Colonic mucosa (tissue), 4 donors: ENCODE data around the gene KCNK10. TPM values are rescaled to one million over a fixed set of nuclear protein-coding genes. Genes with fewer than 3 reads are reported as not detected.

Source experiments
- DNase-seq: peaks from one replicate; pipeline ENCODE4 v3.0.0-alpha.2; 2020
- H3K27ac ChIP-seq: fragments of 200-600 bp; one replicate; pipeline ENCODE4 v1.8.0; 2021
- H3K27me3 ChIP-seq: fragments of 200-600 bp; one replicate; pipeline ENCODE4 v1.8.0; 2021
- H3K36me3 ChIP-seq: fragments of 200-600 bp; one replicate; pipeline ENCODE4 v1.8.0; 2021
- H3K4me1 ChIP-seq: fragments of 200-600 bp; one replicate; pipeline ENCODE4 v1.8.0; 2021; ENCODE audit warnings: mild to moderate bottlenecking
- H3K4me3 ChIP-seq: fragments of 200-600 bp; one replicate; pipeline ENCODE4 v1.8.0; 2021
- H3K9ac ChIP-seq, 2 donors: one replicate each; pipeline ENCODE4 v1.7.0; 2013; ENCODE audit warnings: control low read depth in 2 of 2, low read depth in 2 of 2, low read length in 2 of 2
- H3K9me3 ChIP-seq: fragments of 200-600 bp; one replicate; pipeline ENCODE4 v1.8.0; 2021
- CTCF ChIP-seq: fragments of 200-600 bp; IDR thresholded peaks from one replicate; pipeline ENCODE4 v1.8.0; 2022; ENCODE audit warnings: antibody characterized with exemption, mild to moderate bottlenecking
- intact Hi-C: fragments of 100-400 bp; cut with DNase I; formaldehyde crosslinking; loops from one replicate; pipeline ENCODE4 v1.14.1; 2022
- total RNA-seq, 2 donors: library from RNA; stranded (reverse); fragmentation: NEBNext Ultra II Directional in 1 of 2; extraction: Animal tissue kit (Norgen Biotek cat#: 25700) in 1 of 2; gene quantifications; one replicate each; pipeline ENCODE4 v1.2.1, GENCODE V29; 2021
- donor health status: healthy.
- donor health status: DM: no; HTN: no; CAD: no.
- donor health status: DM: no; HTN: no; CAD: no.

KCNK10 gene
- total RNA-seq, 2 donors from 2014 or later: 0.74 to 2.1 TPM

GRCh38 chr14:88242446-88242845 lies 80.6 kb downstream of the KCNK10 start:
- Histone ChIP-seq H3K27me3 (no peaks in the 10 kb centered on the region), H3K9me3 (no peaks in the 10 kb centered on the region), H3K9ac (no peak overlapping the region), H3K36me3 (no peaks in the 10 kb centered on the region), H3K4me1 (no peaks in the 10 kb centered on the region), H3K4me3 (no peak overlapping the region), H3K27ac (no peak overlapping the region)
- TF ChIP-seq CTCF: no peak
- no peak for DNase-seq
- intact Hi-C loops: no loop called here

DNA sequence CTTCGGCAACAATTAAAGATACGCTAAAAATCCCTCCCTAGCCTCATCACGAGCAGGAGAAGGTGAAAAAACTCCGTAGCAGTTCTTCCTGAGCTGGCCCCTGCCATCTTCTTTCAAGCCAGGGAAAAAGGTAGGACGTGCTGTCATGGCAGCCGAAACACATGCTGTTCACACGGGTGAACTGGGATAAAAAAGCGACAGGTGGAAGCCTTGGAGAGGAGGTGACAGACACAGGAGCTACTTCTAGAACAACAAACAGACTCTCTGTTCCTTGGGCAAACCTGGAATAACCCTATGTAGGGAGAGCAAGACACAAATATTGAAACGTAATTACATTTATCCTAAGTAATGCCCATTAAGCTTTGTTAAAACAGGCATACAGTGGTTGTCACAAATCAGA lies 81.3 kb downstream of the KCNK10 start:
- Histone ChIP-seq H3K4me3 (no peak overlapping the region), H3K36me3 (no peaks in the 10 kb centered on the region), H3K9me3 (no peaks in the 10 kb centered on the region), H3K4me1 (no peaks in the 10 kb centered on the region), H3K27me3 (no peaks in the 10 kb centered on the region), H3K27ac (no peak overlapping the region), H3K9ac (no peak overlapping the region)
- intact Hi-C loops: no loop called here
- no peak for TF ChIP-seq CTCF
- DNase-seq: no peak

DNA sequence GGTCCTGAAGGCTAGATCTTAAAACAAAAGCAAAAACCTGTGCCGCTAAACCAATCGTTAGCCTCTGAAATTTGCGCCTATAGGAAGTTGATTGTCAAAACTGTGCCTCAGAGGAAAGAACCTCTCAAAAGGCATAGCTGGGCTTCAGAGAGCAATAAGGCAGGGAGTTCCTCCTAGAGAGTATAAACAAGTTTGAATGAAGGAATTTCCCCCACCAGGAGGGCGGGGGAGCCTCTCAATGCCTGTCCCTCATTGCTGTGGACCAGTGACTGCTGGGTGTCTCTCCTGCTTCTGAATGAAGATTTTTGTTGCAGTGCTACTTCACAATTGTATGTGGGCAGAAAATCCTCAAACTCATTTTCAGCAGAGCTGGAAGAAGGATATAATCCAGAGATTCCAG lies 88.6 kb downstream of the KCNK10 start:
- intact Hi-C loops: no loop called here
- DNase-seq: no peak
- H3K27me3 ChIP-seq: no peaks in the 10 kb centered on the region
- H3K36me3 ChIP-seq: no peaks in the 10 kb centered on the region
- H3K4me1 ChIP-seq: no peaks in the 10 kb centered on the region
- no peak overlapping the region for H3K27ac ChIP-seq
- no peak for TF ChIP-seq CTCF
- H3K4me3 ChIP-seq: no peak overlapping the region
- no peak overlapping the region for H3K9ac ChIP-seq
- H3K9me3 ChIP-seq: no peaks in the 10 kb centered on the region

- Histone ChIP-seq H3K27me3 (no peaks in the 10 kb centered on the region), H3K27ac (no peak overlapping the region), H3K9me3 (no peaks in the 10 kb centered on the region), H3K9ac (no peak overlapping the region), H3K36me3 (no peaks in the 10 kb centered on the region), H3K4me3 (no peak overlapping the region), H3K4me1 (no peaks in the 10 kb centered on the region)
- no peak for TF ChIP-seq CTCF
- peak; percentile 38 for DNase-seq
- intact Hi-C loops: no loop called here
Observed at GRCh38 chr14:88233915-88234314, 89.2 kb downstream of the KCNK10 start.

GRCh38 chr14:88232771-88233170 lies 90.3 kb downstream of the KCNK10 start:
- intact Hi-C loops: no loop called here
- no peaks in the 10 kb centered on the region for H3K4me1 ChIP-seq
- H3K4me3 ChIP-seq: no peak overlapping the region
- H3K27me3 ChIP-seq: no peaks in the 10 kb centered on the region
- no peaks in the 10 kb centered on the region for H3K9me3 ChIP-seq
- DNase-seq: no peak
- no peak overlapping the region for H3K27ac ChIP-seq
- no peak for TF ChIP-seq CTCF
- H3K36me3 ChIP-seq: no peaks in the 10 kb centered on the region
- no peak overlapping the region for H3K9ac ChIP-seq

- H3K4me3 ChIP-seq: no peak overlapping the region
- TF ChIP-seq CTCF: no peak
- H3K27me3 ChIP-seq: no peaks in the 10 kb centered on the region
- intact Hi-C loops: no loop called here
- no peaks in the 10 kb centered on the region for H3K36me3 ChIP-seq
- H3K9ac ChIP-seq: no peak overlapping the region
- no peak for DNase-seq
- no peaks in the 10 kb centered on the region for H3K4me1 ChIP-seq
- no peak overlapping the region for H3K27ac ChIP-seq
- no peaks in the 10 kb centered on the region for H3K9me3 ChIP-seq
Observed at GRCh38 chr14:88231603-88232002, 91.5 kb downstream of the KCNK10 start.
